Sigmoid colon (tissue), 4 donors: ENCODE data around the gene STAMBP.

ENCODE experiments used
- EP300 ChIP-seq, 4 donors: sonication (generic); formaldehyde crosslinking; IDR thresholded peaks; one replicate each; pipeline ENCODE4 v1.6.1; 2017; ENCODE audit warnings: antibody characterized with exemption in 4 of 4
- POLR2A ChIP-seq, 2 donors: fragments of 450-650 bp; IDR thresholded peaks; one replicate each; pipeline ENCODE4 v1.6.1; 2016; ENCODE audit warnings: antibody characterized with exemption in 2 of 2, mild to moderate bottlenecking in 2 of 2, moderate library complexity in 2 of 2
- TF ChIP-seq, protein P1 (sequence below), 4 experiments: fragments of 450-650 bp in 3 of 4; fragments of 200-600 bp in 1 of 4; IDR thresholded peaks; one replicate each; pipeline ENCODE4 v1.5.1; 2016 to 2019; ENCODE audit warnings: antibody characterized with exemption in 4 of 4, mild to moderate bottlenecking in 3 of 4, moderate library complexity in 2 of 4

DNA sequence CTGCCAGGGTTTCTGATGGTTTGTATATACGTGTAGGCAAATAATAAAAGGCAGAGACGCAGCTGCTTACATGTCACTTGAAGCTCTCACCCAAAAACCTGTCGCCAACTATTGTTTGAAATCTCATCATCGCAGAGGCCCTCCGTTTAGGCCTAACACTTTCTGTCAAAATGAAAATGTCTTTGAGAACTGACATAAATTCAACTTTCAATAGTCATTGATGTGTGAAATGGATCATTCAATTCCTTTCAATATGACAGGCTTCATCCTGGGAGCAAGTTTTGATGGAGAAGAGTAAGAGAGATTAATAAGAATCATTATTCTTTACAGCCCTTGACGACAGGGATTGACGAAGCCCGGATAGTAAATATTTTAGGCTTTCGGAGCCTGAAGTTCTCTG, 66.7 kb downstream of the STAMBP start:
- TF ChIP-seq EP300 (IDR thresholded peaks at IDR 0.05) (no peak), POLR2A (IDR thresholded peaks at IDR 0.05) (no peak)
- TF ChIP-seq, protein P1, sequence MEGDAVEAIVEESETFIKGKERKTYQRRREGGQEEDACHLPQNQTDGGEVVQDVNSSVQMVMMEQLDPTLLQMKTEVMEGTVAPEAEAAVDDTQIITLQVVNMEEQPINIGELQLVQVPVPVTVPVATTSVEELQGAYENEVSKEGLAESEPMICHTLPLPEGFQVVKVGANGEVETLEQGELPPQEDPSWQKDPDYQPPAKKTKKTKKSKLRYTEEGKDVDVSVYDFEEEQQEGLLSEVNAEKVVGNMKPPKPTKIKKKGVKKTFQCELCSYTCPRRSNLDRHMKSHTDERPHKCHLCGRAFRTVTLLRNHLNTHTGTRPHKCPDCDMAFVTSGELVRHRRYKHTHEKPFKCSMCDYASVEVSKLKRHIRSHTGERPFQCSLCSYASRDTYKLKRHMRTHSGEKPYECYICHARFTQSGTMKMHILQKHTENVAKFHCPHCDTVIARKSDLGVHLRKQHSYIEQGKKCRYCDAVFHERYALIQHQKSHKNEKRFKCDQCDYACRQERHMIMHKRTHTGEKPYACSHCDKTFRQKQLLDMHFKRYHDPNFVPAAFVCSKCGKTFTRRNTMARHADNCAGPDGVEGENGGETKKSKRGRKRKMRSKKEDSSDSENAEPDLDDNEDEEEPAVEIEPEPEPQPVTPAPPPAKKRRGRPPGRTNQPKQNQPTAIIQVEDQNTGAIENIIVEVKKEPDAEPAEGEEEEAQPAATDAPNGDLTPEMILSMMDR (IDR thresholded peaks at IDR 0.05) = no peak
